SK-N-SH treated with all-trans-retinoic acid at 6 μM for 48 hours (cell line): ENCODE measurements around the gene HIVEP2.

Experiments
- BACH2 ChIP-seq: fragments of 250-450 bp; sonication (Bioruptor Pico); IDR thresholded peaks from 2 replicates; pipeline ENCODE4 v1.9.0; 2021; ENCODE audit warnings: mild to moderate bottlenecking, borderline replicate concordance
- CSDC2 ChIP-seq: fragments of 250-450 bp; sonication (Bioruptor Pico); IDR thresholded peaks from 2 replicates; pipeline ENCODE4 v1.5.0; 2020; ENCODE audit warnings: mild to moderate bottlenecking, moderate library complexity
- GLIS3 ChIP-seq: fragments of 250-450 bp; sonication (Bioruptor Pico); IDR thresholded peaks from 2 replicates; pipeline ENCODE4 v1.5.0; 2020; ENCODE audit warnings: mild to moderate bottlenecking, moderate library complexity
- OSR1 ChIP-seq: fragments of 250-450 bp; sonication (Bioruptor Pico); IDR thresholded peaks from 2 replicates; pipeline ENCODE4 v1.8.0; 2022; ENCODE audit warnings: moderate library complexity, mild to moderate bottlenecking, inconsistent platforms
- PPARA ChIP-seq: fragments of 250-450 bp; sonication (Bioruptor Pico); IDR thresholded peaks from 2 replicates; pipeline ENCODE4 v1.5.0; 2020; ENCODE audit warnings: mild to moderate bottlenecking, borderline replicate concordance
- TCF4 ChIP-seq: fragments of 250-450 bp; sonication (Bioruptor Pico); IDR thresholded peaks from 2 replicates; pipeline ENCODE4 v1.8.0; 2021; ENCODE audit warnings: mild to moderate bottlenecking, moderate library complexity, borderline replicate concordance
- TOX ChIP-seq: fragments of 250-450 bp; sonication (Bioruptor Pico); IDR thresholded peaks from 2 replicates; pipeline ENCODE4 v1.8.0; 2021; ENCODE audit warnings: mild to moderate bottlenecking, moderate library complexity, borderline replicate concordance
- ZNF565 ChIP-seq: fragments of 450-650 bp; formaldehyde crosslinking; conservative IDR thresholded peaks from 2 replicates; pipeline ENCODE4 v1.5.0; 2020; ENCODE audit warnings: low read depth, mild to moderate bottlenecking, moderate library complexity
- ZNF70 ChIP-seq: fragments of 450-650 bp; formaldehyde crosslinking; IDR thresholded peaks from 2 replicates; pipeline ENCODE4 v1.5.0; 2020; ENCODE audit warnings: mild to moderate bottlenecking, moderate library complexity
- TF ChIP-seq, protein P1 (sequence below): fragments of 250-450 bp; sonication (Bioruptor Pico); IDR thresholded peaks from 2 replicates; pipeline ENCODE4 v1.8.0; 2021; ENCODE audit warnings: low read depth, mild to moderate bottlenecking, moderate library complexity, borderline replicate concordance
- TF ChIP-seq, protein P2 (sequence below): fragments of 250-450 bp; sonication (Bioruptor Pico); IDR thresholded peaks from 2 replicates; pipeline ENCODE4 v1.8.0; 2020; ENCODE audit warnings: mild to moderate bottlenecking, moderate library complexity, borderline replicate concordance
- TF ChIP-seq, protein P3 (sequence below): fragments of 250-450 bp; sonication (Bioruptor Pico); IDR thresholded peaks from 2 replicates; pipeline ENCODE4 v1.5.0; 2020; ENCODE audit warnings: mild to moderate bottlenecking, moderate library complexity
- TF ChIP-seq, protein P4 (sequence below): fragments of 250-450 bp; sonication (Bioruptor Pico); IDR thresholded peaks from 2 replicates; pipeline ENCODE4 v1.5.1; 2020; ENCODE audit warnings: low read depth, mild to moderate bottlenecking, moderate library complexity

DNA sequence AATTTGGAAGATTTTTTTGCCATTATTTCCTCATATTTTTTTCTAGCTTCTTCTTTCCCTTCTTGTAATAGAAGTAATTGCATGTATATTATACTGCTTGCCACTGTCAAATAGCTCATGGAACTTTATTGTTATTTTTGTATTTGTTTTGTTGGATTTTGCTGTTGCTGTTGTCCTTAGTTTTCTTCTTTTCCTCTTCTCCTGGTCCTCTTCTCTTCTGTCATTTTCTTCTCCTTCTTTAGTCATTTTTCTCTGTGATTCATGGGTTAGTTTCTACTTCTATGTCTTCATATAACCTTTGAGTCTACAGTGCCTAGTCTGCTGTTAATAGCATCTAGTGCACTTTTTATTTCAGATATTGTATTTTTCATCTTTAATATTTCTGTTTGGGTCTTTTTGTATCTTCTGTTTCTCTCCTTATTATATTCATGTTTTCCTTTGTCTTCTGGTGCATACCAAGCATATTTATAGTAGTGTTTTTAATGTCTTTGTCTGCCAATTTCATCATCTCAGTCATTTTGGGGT lies 226.2 kb downstream of the HIVEP2 start:
- TF ChIP-seq CSDC2 (no peak), ZNF70 (CRISPR knock-in tag) (no peak), OSR1 (no peak), BACH2 (CRISPR knock-in tag) (no peak), TOX (CRISPR knock-in tag) (no peak), PPARA (CRISPR knock-in tag) (no peak), ZNF565 (CRISPR knock-in tag) (no peak), GLIS3 (CRISPR knock-in tag) (no peak), TCF4 (CRISPR knock-in tag) (no peak)
- TF ChIP-seq, protein P1, sequence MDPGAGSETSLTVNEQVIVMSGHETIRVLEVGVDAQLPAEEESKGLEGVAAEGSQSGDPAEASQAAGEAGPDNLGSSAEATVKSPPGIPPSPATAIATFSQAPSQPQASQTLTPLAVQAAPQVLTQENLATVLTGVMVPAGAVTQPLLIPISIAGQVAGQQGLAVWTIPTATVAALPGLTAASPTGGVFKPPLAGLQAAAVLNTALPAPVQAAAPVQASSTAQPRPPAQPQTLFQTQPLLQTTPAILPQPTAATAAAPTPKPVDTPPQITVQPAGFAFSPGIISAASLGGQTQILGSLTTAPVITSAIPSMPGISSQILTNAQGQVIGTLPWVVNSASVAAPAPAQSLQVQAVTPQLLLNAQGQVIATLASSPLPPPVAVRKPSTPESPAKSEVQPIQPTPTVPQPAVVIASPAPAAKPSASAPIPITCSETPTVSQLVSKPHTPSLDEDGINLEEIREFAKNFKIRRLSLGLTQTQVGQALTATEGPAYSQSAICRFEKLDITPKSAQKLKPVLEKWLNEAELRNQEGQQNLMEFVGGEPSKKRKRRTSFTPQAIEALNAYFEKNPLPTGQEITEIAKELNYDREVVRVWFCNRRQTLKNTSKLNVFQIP, result no peak
- TF ChIP-seq, protein P2, sequence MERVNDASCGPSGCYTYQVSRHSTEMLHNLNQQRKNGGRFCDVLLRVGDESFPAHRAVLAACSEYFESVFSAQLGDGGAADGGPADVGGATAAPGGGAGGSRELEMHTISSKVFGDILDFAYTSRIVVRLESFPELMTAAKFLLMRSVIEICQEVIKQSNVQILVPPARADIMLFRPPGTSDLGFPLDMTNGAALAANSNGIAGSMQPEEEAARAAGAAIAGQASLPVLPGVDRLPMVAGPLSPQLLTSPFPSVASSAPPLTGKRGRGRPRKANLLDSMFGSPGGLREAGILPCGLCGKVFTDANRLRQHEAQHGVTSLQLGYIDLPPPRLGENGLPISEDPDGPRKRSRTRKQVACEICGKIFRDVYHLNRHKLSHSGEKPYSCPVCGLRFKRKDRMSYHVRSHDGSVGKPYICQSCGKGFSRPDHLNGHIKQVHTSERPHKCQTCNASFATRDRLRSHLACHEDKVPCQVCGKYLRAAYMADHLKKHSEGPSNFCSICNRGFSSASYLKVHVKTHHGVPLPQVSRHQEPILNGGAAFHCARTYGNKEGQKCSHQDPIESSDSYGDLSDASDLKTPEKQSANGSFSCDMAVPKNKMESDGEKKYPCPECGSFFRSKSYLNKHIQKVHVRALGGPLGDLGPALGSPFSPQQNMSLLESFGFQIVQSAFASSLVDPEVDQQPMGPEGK (CRISPR knock-in tag), result no peak
- TF ChIP-seq, protein P3, sequence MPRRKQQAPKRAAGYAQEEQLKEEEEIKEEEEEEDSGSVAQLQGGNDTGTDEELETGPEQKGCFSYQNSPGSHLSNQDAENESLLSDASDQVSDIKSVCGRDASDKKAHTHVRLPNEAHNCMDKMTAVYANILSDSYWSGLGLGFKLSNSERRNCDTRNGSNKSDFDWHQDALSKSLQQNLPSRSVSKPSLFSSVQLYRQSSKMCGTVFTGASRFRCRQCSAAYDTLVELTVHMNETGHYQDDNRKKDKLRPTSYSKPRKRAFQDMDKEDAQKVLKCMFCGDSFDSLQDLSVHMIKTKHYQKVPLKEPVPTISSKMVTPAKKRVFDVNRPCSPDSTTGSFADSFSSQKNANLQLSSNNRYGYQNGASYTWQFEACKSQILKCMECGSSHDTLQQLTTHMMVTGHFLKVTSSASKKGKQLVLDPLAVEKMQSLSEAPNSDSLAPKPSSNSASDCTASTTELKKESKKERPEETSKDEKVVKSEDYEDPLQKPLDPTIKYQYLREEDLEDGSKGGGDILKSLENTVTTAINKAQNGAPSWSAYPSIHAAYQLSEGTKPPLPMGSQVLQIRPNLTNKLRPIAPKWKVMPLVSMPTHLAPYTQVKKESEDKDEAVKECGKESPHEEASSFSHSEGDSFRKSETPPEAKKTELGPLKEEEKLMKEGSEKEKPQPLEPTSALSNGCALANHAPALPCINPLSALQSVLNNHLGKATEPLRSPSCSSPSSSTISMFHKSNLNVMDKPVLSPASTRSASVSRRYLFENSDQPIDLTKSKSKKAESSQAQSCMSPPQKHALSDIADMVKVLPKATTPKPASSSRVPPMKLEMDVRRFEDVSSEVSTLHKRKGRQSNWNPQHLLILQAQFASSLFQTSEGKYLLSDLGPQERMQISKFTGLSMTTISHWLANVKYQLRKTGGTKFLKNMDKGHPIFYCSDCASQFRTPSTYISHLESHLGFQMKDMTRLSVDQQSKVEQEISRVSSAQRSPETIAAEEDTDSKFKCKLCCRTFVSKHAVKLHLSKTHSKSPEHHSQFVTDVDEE (CRISPR knock-in tag), result no peak
- TF ChIP-seq, protein P4, sequence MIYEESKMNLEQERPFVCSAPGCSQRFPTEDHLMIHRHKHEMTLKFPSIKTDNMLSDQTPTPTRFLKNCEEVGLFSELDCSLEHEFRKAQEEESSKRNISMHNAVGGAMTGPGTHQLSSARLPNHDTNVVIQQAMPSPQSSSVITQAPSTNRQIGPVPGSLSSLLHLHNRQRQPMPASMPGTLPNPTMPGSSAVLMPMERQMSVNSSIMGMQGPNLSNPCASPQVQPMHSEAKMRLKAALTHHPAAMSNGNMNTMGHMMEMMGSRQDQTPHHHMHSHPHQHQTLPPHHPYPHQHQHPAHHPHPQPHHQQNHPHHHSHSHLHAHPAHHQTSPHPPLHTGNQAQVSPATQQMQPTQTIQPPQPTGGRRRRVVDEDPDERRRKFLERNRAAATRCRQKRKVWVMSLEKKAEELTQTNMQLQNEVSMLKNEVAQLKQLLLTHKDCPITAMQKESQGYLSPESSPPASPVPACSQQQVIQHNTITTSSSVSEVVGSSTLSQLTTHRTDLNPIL (CRISPR knock-in tag), result no peak
